Hematopoietic multipotent progenitor cell (in vitro differentiated cells): ENCODE results near the gene ADGRE3. TPM values are rescaled to one million over a fixed set of nuclear protein-coding genes. Genes with fewer than 3 reads are reported as not detected.
"Not testable (repeated sequence)": the region's sequence is repeated elsewhere in the genome, so short reads cannot be mapped to it uniquely, and the experiment has no call there.

ENCODE experiments used
- DNase-seq, 3 donors: peaks; one replicate each; pipeline ENCODE4 v3.0.0-alpha.2; 2011 to 2015; ENCODE audit warnings: low read depth in 2 of 3, low spot score in 2 of 3
- total RNA-seq: library from RNA; depleted of rRNA; stranded (reverse); fragments of >200 nt; gene quantifications from one replicate; pipeline ENCODE4 v1.2.3, GENCODE V29; 2012

Gene ADGRE3
- total RNA-seq, 1 donor, result under 0.01 TPM

- DNase-seq, result not testable (repeated sequence)
Observed at GRCh38 chr19:14612242-14612641, 62.4 kb downstream of the ADGRE3 start.

GRCh38 chr19:14611051-14611450 is 63.6 kb downstream of the ADGRE3 start:
- no peak for DNase-seq

- DNase-seq, result no peak
Observed at GRCh38 chr19:14606627-14607026, 68.0 kb downstream of the ADGRE3 start.

GRCh38 chr19:14603990-14604387 is 70.7 kb downstream of the ADGRE3 start:
- no peak for DNase-seq

- DNase-seq, result no peak
Observed at GRCh38 chr19:14599548-14600147, 75.0 kb downstream of the ADGRE3 start.

GRCh38 chr19:14595558-14595957 is 79.1 kb downstream of the ADGRE3 start:
- DNase-seq, result no peak

- DNase-seq, result not testable (repeated sequence)
Observed at GRCh38 chr19:14589433-14589832, 85.2 kb downstream of the ADGRE3 start.

GRCh38 chr19:14585187-14585586 is 89.5 kb downstream of the ADGRE3 start:
- not testable (repeated sequence) for DNase-seq

GRCh38 chr19:14584372-14584771 is 90.3 kb downstream of the ADGRE3 start:
- DNase-seq, result not testable (repeated sequence)

- peak in 2 of 3 donors; percentile 61 to 81 for DNase-seq
Observed at GRCh38 chr19:14582894-14583340, 91.7 kb downstream of the ADGRE3 start, which contains the start of gene CLEC17A. Gene CLEC17A (plus strand): TSS chr19:14583084. CDS start chr19:14583161, 77 bp downstream.

GRCh38 chr19:14580623-14581237 is 93.9 kb downstream of the ADGRE3 start:
- no peak for DNase-seq

- DNase-seq, result no peak
Observed at GRCh38 chr19:14577885-14578427, 96.7 kb downstream of the ADGRE3 start.

- no peak for DNase-seq
Observed at GRCh38 chr19:14577264-14577663, 97.4 kb downstream of the ADGRE3 start.

GRCh38 chr19:14576363-14576762 is 98.3 kb downstream of the ADGRE3 start:
- DNase-seq, result no peak

- DNase-seq, result no peak
Observed at GRCh38 chr19:14575428-14575980, 99.1 kb downstream of the ADGRE3 start.

- peak; percentile 78 to 94 (median 93) for DNase-seq
Observed at GRCh38 chr19:14571695-14572490, 102.8 kb downstream of the ADGRE3 start, which contains the start of gene NDUFB7. Gene NDUFB7 (minus strand): TSS chr19:14572066. CDS start chr19:14572000, 66 bp downstream.

GRCh38 chr19:14570864-14571527 is 103.6 kb downstream of the ADGRE3 start:
- no peak for DNase-seq
